Gastroesophageal sphincter (tissue), 4 donors: Measurements from ENCODE around the gene CNGA4. TPM values are rescaled to one million over a fixed set of nuclear protein-coding genes. Genes with fewer than 3 reads are reported as not detected.

Experiments used
- ATAC-seq: fragments of 150-250 bp; one replicate; pipeline ENCODE4 v1.9.1; 2016; ENCODE audit warnings: mild to moderate bottlenecking, moderate library complexity
- H3K27ac ChIP-seq, 4 donors: fragments of 200-600 bp; sonication (generic) in 3 of 4; 1 replicate in 3 of 4; 2 replicates in 1 of 4; pipeline ENCODE4 v1.5.1; 2016 to 2019
- H3K27me3 ChIP-seq: fragments of 200-600 bp; sonication (generic); one replicate; pipeline ENCODE4 v1.5.1; 2019
- H3K36me3 ChIP-seq, 2 donors: fragments of 200-600 bp; sonication (generic); one replicate each; pipeline ENCODE4 v1.5.1; 2019; ENCODE audit warnings: control low read depth in 1 of 2
- H3K4me1 ChIP-seq, 3 donors: fragments of 200-600 bp; sonication (generic); 1 replicate in 2 of 3; 2 replicates in 1 of 3; pipeline ENCODE4 v1.5.1; 2016 to 2019; ENCODE audit warnings: control low read depth in 2 of 3
- H3K4me3 ChIP-seq, 2 donors: fragments of 200-600 bp; sonication (generic); one replicate each; pipeline ENCODE4 v1.5.1; 2019; ENCODE audit warnings: mild to moderate bottlenecking in 1 of 2, moderate library complexity in 1 of 2
- H3K9me3 ChIP-seq, 3 donors: fragments of 200-600 bp; sonication (generic); one replicate each; pipeline ENCODE4 v1.5.1; 2017 to 2019; ENCODE audit warnings: control low read depth in 2 of 3
- CTCF ChIP-seq, 4 experiments: fragments of 200-600 bp in 2 of 4; fragments of 450-650 bp in 2 of 4; sonication (generic) in 1 of 4; IDR thresholded peaks; one replicate each; pipeline ENCODE4 v1.5.1; 2017 to 2019; ENCODE audit warnings: antibody characterized with exemption in 4 of 4, mild to moderate bottlenecking in 2 of 4, moderate library complexity in 2 of 4
- EP300 ChIP-seq: sonication (generic); formaldehyde crosslinking; IDR thresholded peaks from one replicate; pipeline ENCODE4 v1.6.1; 2017; ENCODE audit warnings: antibody characterized with exemption, mild to moderate bottlenecking
- POLR2A ChIP-seq, 2 donors: fragments of 450-650 bp; IDR thresholded peaks; one replicate each; pipeline ENCODE4 v1.6.1; 2017; ENCODE audit warnings: antibody characterized with exemption in 2 of 2, mild to moderate bottlenecking in 2 of 2, moderate library complexity in 1 of 2
- POLR2AphosphoS5 ChIP-seq: sonication (generic); formaldehyde crosslinking; IDR thresholded peaks from one replicate; pipeline ENCODE4 v1.6.1; 2017; ENCODE audit warnings: antibody characterized with exemption
- WGBS, 2 donors: methylation state at CpG; one replicate each; pipeline ENCODE4 v1.1.5; 2018; ENCODE audit warnings: low coverage in 1 of 2; 5-methylcytosine and 5-hydroxymethylcytosine counted together
- total RNA-seq, 4 donors: library from RNA; depleted of rRNA; stranded (reverse); fragments of >200 nt; gene quantifications; one replicate each; pipeline ENCODE4 v1.1.0, GENCODE V29; 2016

The CNGA4 gene
- total RNA-seq, 4 donors from 2014 or later, result 0.73 TPM; not detected in 3

- Histone ChIP-seq H3K4me1 (no peaks in the 10 kb centered on the region), H3K27me3 (no peaks in the 10 kb centered on the region), H3K4me3 (no peak overlapping the region), H3K36me3 (peaks cover 0 to 50% of the 10 kb centered on the region in 2 donors), H3K27ac (no peak overlapping the region), H3K9me3 (no peaks in the 10 kb centered on the region)
- no peak for ATAC-seq
- WGBS, 2 donors, result 88 to 90% methylated on average over 1 of the region's 1 CpG
- TF ChIP-seq EP300 (no peak), POLR2A (IDR thresholded peaks at IDR 0.05) (no peak), POLR2AphosphoS5 (no peak), CTCF (IDR thresholded peaks at IDR 0.05) (no peak)
Measured at GRCh38 chr11:6204706-6205105, 34.2 kb upstream of the CNGA4 start.

GRCh38 chr11:6205366-6205765 lies 33.5 kb upstream of the CNGA4 start, which contains the start of gene C11orf42:
TSS of gene C11orf42 (plus strand) at chr11:6205557. CDS start at chr11:6205616, 59 bp downstream.
- Histone ChIP-seq H3K36me3 (peaks cover 0 to 57% of the 10 kb centered on the region in 2 donors), H3K9me3 (no peaks in the 10 kb centered on the region), H3K4me3 (no peak within 1 kb of the TSS), H3K27ac (no peak within 1 kb of the TSS), H3K27me3 (no peaks in the 10 kb centered on the region), H3K4me1 (no peaks in the 10 kb centered on the region)
- ATAC-seq, result no peak
- TF ChIP-seq CTCF (IDR thresholded peaks at IDR 0.05) (no peak), POLR2A (IDR thresholded peaks at IDR 0.05) (no peak), POLR2AphosphoS5 (no peak), EP300 (no peak)
- WGBS, 2 donors, result 100% methylated on average over 1 of the region's 1 CpG; no CpG with 5 or more reads in 1 of the 2 donors

- Histone ChIP-seq H3K27me3 (no peaks in the 10 kb centered on the region), H3K4me1 (no peaks in the 10 kb centered on the region), H3K36me3 (peaks cover 0 to 69% of the 10 kb centered on the region in 2 donors), H3K27ac (no peak overlapping the region), H3K4me3 (no peak overlapping the region), H3K9me3 (no peaks in the 10 kb centered on the region)
- TF ChIP-seq POLR2A (IDR thresholded peaks at IDR 0.05) (no peak), CTCF (IDR thresholded peaks at IDR 0.05) (no peak), EP300 (no peak), POLR2AphosphoS5 (no peak)
- ATAC-seq, result no peak
- 75 to 83% methylated on average over 3 of the region's 3 CpGs for WGBS, 2 donors
Measured at GRCh38 chr11:6206456-6207180, 32.3 kb upstream of the CNGA4 start.

GRCh38 chr11:6209801-6210200 lies 29.1 kb upstream of the CNGA4 start:
- peaks cover 0 to 99% of the 10 kb centered on the region in 2 donors for H3K36me3 ChIP-seq
- H3K4me1 ChIP-seq, result no peaks in the 10 kb centered on the region

More at GRCh38 chr11:6209801-6210200, 29.1 kb upstream of the CNGA4 start:
- Histone ChIP-seq H3K27me3 (no peaks in the 10 kb centered on the region), H3K27ac (no peak overlapping the region), H3K9me3 (no peaks in the 10 kb centered on the region), H3K4me3 (no peak overlapping the region)
- TF ChIP-seq POLR2AphosphoS5 (no peak), CTCF (IDR thresholded peaks at IDR 0.05) (no peak), POLR2A (IDR thresholded peaks at IDR 0.05) (no peak), EP300 (no peak)
- WGBS, 2 donors, result 100% methylated on average over 1 of the region's 12 CpGs; no CpG with 5 or more reads in 1 of the 2 donors
- ATAC-seq, result no peak
